Activated CD8-positive, alpha-beta memory T cell treated with anti-CD3 and anti-CD28 coated beads for 48 hours (primary cell): ENCODE data around the gene LSS.
"Not testable (repeated sequence)": the region's sequence is repeated elsewhere in the genome, so short reads cannot be mapped to it uniquely, and the experiment has no call there.

Source experiments
- DNase-seq, 3 experiments: peaks; one replicate each; pipeline ENCODE4 v3.0.0-alpha.2; 2020; ENCODE audit warnings: low read depth in 2 of 3, low spot score in 2 of 3

Gene LSS

DNA sequence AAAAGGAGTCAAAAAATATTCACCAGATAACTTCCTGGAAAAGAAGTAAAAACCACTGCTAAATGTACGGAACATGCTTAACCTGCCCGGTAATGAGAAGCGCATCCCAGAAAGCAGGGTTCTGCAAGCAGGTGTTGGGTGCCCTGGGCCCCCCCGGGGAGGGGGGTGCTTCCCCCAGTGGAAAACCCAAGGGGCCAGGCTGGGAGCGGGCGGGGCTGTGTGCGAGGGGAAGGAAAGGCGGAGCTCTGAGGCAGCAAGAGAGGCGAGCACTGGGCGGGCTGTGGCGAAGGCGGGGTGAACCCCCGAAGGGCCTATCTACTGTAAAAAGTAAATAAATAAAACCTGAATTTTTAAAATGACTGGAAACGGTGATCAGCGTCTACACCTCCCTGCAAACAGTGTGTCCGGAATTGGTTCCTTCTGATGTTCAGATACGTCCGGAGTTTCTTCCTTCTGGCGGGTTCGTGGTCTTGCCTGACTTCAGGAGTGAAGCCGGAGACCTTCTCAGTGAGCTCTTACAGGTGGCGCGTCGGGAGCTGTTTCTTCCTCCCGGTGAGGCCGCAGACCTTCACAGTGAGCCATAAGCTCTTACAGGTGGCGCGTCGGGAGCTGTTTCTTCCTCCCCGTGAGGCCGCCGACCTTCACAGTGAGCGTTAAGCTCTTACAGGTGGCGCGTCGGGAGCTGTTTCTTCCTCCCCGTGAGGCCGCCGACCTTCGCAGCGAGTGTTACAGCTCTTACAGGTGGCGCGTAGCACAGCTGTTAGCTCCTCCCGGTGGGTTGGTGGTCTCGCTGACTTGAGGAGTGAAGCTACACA is 86.6 kb downstream of the LSS start:
- DNase-seq, result no peak

DNA sequence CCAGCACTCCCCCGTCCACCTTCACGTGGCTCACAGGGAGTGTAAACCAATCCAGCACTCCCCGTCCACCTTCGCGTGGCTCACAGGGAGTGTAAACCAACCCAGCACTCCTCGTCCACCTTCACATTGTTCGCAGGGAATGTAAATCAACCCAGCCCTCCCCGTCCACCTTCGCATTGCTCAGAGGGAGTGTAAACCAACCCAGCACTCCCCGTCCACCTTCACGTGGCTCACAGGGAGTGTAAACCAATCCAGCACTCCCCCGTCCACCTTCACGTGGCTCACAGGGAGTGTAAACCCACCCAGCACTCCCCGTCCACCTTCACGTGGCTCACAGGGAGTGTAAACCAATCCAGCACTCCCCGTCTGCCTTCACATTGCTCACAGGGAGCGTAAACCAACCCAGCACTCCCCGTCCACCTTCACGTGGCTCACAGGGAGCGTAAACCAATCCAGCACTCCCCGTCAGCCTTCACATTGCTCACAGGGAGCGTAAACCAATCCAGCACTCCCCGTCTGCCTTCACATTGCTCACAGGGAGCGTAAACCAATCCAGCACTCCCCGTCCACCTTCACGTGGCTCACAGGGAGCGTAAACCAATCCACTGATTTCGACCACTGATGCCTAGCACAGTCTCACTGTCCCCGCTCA is 88.1 kb downstream of the LSS start:
- DNase-seq, result not testable (repeated sequence)

DNA sequence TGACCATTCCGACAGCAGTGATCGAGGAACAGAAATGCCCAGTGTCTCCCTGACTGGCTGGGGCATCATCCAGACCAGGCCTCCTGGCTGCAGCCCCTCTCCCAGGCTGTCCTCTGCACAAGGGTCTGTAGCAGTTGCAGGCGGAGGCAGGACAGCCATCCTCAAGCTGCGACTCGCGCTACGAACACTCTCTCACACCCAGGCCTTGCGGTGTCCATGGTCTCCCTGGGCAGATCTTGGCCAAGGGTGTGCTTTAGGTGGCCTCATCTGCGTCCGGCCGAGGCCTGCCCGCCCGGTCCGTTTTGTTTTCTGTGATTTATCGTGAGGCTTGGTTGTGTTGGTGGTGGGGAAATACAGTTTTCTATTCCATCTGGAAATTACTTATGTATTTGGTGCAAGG is 88.9 kb downstream of the LSS start:
- no peak for DNase-seq

- DNase-seq, result no peak
These were observed 90.1 kb downstream of the LSS start for GRCh38 chr21:46138383-46138970.
